Ishikawa (cell line): ENCODE data around the gene FHIT.

Source experiments
- CEBPB ChIP-seq: IDR thresholded peaks from 2 replicates; pipeline ENCODE4 v1.6.1; 2012
- CREB1 ChIP-seq: IDR thresholded peaks from 2 replicates; pipeline ENCODE4 v1.6.1; 2012; ENCODE audit warnings: low read depth
- EGR1 ChIP-seq: IDR thresholded peaks from 2 replicates; pipeline ENCODE4 v1.6.1; 2012
- EP300 ChIP-seq: IDR thresholded peaks from 2 replicates; pipeline ENCODE4 v1.6.1; 2012; ENCODE audit warnings: borderline replicate concordance
- FOXM1 ChIP-seq: IDR thresholded peaks from 2 replicates; pipeline ENCODE4 v1.6.1; 2012; ENCODE audit warnings: low read depth, borderline replicate concordance
- MAX ChIP-seq: IDR thresholded peaks from 2 replicates; pipeline ENCODE4 v1.6.1; 2012
- NFIC ChIP-seq: IDR thresholded peaks from 2 replicates; pipeline ENCODE4 v1.6.1; 2012
- RAD21 ChIP-seq: IDR thresholded peaks from 2 replicates; pipeline ENCODE4 v1.6.1; 2012; ENCODE audit warnings: low read depth
- REST ChIP-seq: IDR thresholded peaks from 2 replicates; pipeline ENCODE4 v1.6.1; 2012; ENCODE audit warnings: low read depth, mild to moderate bottlenecking
- TAF1 ChIP-seq: IDR thresholded peaks from 2 replicates; pipeline ENCODE4 v1.6.1; 2012; ENCODE audit warnings: low read depth, mild to moderate bottlenecking
- TCF12 ChIP-seq: IDR thresholded peaks from 2 replicates; pipeline ENCODE4 v1.6.1; 2012; ENCODE audit warnings: low read depth
- USF1 ChIP-seq: IDR thresholded peaks from 2 replicates; pipeline ENCODE4 v1.6.1; 2012
- YY1 ChIP-seq: IDR thresholded peaks from 2 replicates; pipeline ENCODE4 v1.6.1; 2012; ENCODE audit warnings: low read depth

- TF ChIP-seq RAD21 (no peak), NFIC (no peak), REST (no peak), YY1 (no peak), CREB1 (no peak), EP300 (no peak), USF1 (no peak), FOXM1 (no peak), MAX (no peak), CEBPB (no peak), TCF12 (no peak), TAF1 (no peak), EGR1 (no peak)
Measured at GRCh38 chr3:61278713-61279112, 27.5 kb upstream of the FHIT start.
